ES-I3 (cell line): ENCODE measurements around the gene LMO7.

Source experiments
- H3K36me3 ChIP-seq: 2 replicates; pipeline ENCODE4 v1.6.1; 2013; ENCODE audit warnings: mild to moderate bottlenecking, low read length, control low read depth, moderate library complexity; ENCODE audit not compliant: insufficient read depth
- H3K4me1 ChIP-seq: 2 replicates; pipeline ENCODE4 v1.6.1; 2013; ENCODE audit warnings: mild to moderate bottlenecking, control low read depth, low read length; ENCODE audit not compliant: insufficient read depth
- H3K9ac ChIP-seq: 2 replicates; pipeline ENCODE4 v1.6.1; 2013; ENCODE audit warnings: low read depth, mild to moderate bottlenecking, low read length, moderate library complexity
- H3K9me3 ChIP-seq: 2 replicates; pipeline ENCODE4 v1.6.1; 2013; ENCODE audit warnings: mild to moderate bottlenecking, low read length, moderate library complexity; ENCODE audit not compliant: control insufficient read depth, insufficient read depth

The LMO7 gene

DNA sequence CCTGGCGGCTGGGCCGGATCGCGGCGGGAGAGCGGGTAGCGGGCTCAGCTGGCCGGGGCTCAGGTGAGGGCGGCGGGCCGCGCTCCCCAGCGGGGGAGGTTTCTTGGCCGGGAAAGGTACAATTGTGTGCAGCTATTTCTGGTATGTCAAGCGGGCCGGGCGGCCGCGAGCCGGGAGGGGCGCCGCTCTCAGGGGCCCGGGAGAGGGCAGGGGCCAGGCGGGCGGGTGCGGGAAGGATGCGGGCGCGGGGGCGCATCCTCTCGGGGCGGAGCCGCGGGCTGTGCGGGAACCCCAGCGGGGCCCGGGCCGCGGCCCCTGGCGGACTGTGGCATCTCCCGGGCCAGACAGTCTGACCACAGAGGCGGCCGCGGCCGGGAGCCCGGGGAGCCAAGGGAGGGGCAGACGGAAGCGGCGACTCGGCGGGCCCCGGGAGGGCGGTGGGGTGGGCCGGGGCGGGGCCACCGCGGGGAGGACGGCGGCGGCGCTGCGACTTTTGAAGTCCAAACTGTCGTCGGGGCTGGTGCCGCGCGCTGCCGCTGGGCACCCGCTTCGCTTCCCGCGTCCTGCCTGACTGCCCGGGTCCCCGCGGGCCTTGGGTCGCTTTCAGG lies at the start of gene LMO7:
TSS of gene LMO7 (plus strand) at position 503 of the 608 bp plus-strand sequence. CDS start 328 bp downstream, outside the sequence.
- Histone ChIP-seq H3K36me3 (no peaks in the 10 kb centered on the region), H3K9ac (peak within 1 kb of the TSS; percentile 62), H3K9me3 (no peaks in the 10 kb centered on the region), H3K4me1 (peaks cover 8% of the 10 kb centered on the region; the same call in 1 of the 2 replicates)

DNA sequence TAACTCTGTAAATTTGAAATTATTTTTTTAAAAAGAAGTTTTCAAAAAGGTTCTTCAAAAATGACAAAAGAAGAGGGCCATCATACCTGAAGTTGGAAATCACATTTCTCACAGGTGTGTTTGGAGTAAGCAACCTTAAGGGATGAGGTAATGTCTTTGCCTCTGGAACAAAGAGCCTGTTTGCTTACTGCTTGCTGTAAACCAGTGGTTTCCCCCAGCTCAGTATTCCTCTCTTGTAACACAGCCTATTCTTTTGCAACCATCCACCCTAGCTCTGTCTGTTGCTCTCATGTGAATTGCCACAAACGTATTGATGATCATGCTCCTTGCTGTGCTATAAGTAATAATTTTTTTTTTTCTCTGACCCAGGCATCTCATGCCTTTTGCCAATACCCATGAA lies 48.5 kb upstream of the LMO7 start:
- no peaks in the 10 kb centered on the region for H3K36me3 ChIP-seq
- H3K9me3 ChIP-seq, result no peaks in the 10 kb centered on the region
- no peak overlapping the region for H3K9ac ChIP-seq
- H3K4me1 ChIP-seq, result peaks cover 3% of the 10 kb centered on the region; the same call in 1 of the 2 replicates

DNA sequence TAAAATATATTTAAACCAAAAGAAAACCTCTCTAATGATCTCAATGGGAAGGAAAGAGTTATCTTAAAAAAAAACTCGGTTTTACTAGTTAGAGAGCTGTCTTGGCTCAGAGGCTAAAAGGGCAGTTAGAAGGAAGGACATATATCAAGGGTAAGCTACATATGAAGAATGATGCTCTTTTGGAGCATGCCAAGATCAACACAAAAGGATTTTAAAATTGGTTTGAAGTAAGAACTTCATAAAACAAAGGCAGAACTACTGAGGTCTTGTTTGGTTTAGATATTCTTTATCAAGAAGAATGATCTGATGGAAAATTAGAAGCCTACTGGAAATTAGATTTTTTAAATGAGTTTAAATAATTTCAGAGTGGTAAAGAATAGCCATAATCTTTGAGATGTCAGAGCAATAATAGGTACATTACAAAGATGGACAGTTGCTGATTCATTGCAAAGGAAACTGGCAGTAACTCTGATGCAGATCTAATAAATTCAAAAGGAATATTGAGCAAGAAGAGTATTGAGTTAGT lies 39.4 kb upstream of the LMO7 start:
- Histone ChIP-seq H3K9me3 (no peaks in the 10 kb centered on the region), H3K36me3 (no peaks in the 10 kb centered on the region), H3K4me1 (no peaks in the 10 kb centered on the region; the same call in 1 of the 2 replicates), H3K9ac (no peak overlapping the region)

DNA sequence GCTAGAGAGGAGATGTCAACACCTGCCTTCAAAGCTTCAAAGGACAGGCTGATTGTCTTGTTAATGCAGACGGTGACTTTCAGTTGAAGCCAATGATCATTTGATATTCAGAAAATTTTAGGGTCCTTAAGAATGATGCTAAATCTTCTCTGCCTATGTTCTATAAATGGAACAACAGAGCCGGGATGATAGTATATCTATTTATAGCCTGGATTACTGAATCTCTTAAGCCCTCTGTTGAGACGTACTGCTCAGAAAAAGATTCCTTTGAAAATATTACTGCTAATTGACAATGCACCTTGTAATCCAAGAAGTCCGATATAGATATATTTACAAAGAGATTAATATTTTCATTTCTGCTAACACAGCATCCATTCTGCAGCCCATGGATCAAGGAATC lies 35.8 kb upstream of the LMO7 start:
- Histone ChIP-seq H3K9ac (no peak overlapping the region), H3K36me3 (no peaks in the 10 kb centered on the region), H3K9me3 (no peaks in the 10 kb centered on the region), H3K4me1 (no peaks in the 10 kb centered on the region)

DNA sequence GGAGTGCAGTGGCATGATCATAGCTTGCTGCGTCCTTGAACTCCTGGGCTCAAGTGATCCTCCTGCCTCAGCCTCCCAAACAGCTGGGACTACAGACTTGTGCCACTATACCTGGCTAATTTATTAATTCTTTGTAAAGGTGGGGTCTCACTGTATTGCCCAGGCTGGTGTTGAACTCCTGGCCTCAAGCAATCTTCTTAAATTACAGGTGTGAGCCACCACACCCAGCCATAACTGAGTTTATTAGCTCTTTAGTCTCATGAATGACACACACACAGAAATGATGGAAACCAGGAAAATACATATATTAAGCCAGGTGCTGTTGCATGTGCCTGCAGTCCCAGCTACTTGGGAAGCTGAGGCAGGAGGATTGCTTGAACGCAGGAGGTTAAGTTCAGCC lies 33.1 kb upstream of the LMO7 start:
- H3K4me1 ChIP-seq, result peaks cover 9% of the 10 kb centered on the region; the same call in 1 of the 2 replicates
- H3K36me3 ChIP-seq, result no peaks in the 10 kb centered on the region
- no peak overlapping the region for H3K9ac ChIP-seq
- H3K9me3 ChIP-seq, result no peaks in the 10 kb centered on the region

DNA sequence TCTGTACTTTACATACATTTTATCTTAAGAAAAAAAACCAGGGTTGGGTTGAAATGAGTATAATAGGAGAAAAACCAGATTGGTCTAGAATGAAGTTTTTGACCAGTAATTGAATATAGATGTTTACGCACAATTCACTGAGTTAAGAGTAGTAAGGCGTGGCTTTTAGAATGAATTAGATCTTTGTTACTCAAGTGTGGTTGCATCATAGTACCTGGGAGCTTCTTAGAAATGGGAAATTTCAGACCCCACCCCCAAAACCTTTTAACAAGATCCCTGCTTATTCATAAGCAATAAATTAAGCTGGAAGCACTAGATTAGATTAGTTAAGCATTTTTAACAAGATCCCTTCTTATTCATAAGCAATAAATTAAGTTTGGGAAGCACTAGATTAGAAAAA lies 28.7 kb upstream of the LMO7 start:
- Histone ChIP-seq H3K9ac (no peak overlapping the region), H3K4me1 (peaks cover 9% of the 10 kb centered on the region; the same call in 1 of the 2 replicates), H3K9me3 (no peaks in the 10 kb centered on the region), H3K36me3 (no peaks in the 10 kb centered on the region)

DNA sequence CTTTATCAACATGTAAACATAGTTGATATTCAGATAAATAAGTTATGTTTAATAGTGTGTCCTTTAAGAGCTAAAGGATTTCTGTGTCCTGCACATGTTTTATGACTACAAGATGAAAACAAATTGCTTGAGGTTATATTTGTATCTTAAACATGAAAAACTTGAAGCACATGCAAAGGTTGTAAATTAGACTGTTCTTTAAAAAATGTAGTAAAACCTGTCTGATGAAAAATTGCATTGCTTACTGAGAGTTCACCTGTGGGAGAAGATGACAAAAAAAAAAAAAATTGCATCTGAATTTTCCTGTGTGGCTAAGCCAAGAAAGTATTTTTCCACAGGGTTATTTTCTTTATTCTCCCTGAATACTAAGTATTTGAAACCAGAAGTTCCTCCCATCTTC lies 25.7 kb upstream of the LMO7 start:
- no peaks in the 10 kb centered on the region for H3K36me3 ChIP-seq
- no peak overlapping the region for H3K9ac ChIP-seq
- no peaks in the 10 kb centered on the region for H3K9me3 ChIP-seq
- peaks cover 9% of the 10 kb centered on the region; the same call in 1 of the 2 replicates for H3K4me1 ChIP-seq

DNA sequence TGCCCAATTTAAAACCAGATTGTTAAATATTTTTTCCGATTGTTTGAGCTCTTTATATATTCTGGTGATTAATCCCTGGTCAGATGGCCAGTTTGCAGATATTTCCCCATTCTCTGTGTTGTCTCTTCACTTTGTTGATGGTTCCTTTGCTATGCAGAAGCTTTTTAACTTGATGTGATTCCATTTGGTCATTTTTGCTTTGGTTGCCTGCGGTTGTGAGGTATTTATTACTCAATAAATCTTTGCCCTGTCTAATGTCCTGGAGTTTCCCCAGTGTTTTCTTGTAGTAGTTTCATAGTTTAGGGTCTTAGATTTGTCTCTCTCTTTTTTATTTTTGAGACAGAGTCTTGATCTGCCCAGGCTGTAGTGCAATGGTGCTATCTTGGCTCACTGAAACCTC lies 23.8 kb upstream of the LMO7 start:
- Histone ChIP-seq H3K4me1 (peaks cover 5% of the 10 kb centered on the region; the same call in 1 of the 2 replicates), H3K9me3 (no peaks in the 10 kb centered on the region), H3K9ac (no peak overlapping the region), H3K36me3 (no peaks in the 10 kb centered on the region)

DNA sequence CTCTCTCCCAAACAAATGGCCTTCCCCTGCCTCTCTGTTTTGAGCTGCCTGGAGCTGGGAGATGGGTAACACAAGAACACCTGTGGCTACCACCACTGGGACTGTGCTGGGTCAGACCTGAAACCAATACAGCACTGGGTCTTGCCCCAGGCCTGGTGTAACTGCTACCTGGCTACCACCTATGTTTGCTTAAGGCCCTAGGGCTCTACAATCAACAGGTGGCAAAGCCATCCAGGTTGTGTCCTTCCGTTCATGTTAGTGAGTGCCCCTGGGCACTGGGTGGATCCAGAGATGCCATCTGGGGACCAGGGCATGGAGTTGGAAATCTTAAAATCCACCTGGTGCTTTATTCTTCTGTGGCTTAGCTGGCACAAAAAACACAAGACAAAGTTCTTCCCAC lies 18.9 kb upstream of the LMO7 start:
- Histone ChIP-seq H3K9ac (no peak overlapping the region), H3K9me3 (no peaks in the 10 kb centered on the region), H3K36me3 (no peaks in the 10 kb centered on the region)

DNA sequence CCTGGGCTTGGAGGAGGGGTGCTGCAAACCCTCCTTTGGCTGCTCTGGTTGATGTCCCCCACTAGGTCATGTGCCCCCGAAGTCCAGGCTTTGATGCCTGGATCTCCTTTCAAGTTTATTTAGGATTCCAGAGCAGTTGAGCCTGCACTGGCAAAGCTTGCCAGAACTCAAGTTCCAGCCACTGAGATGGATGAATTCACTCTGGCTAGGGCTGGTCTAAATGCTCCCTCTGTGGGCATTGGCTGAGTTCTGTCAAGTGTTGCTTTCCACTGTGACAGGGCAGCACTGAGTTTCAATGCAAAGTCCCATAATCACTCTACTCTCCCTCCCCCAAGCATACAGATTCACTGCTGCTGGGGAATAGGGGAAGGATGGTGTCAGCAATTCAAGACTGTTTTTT lies 17.8 kb upstream of the LMO7 start:
- Histone ChIP-seq H3K9ac (no peak overlapping the region), H3K36me3 (no peaks in the 10 kb centered on the region), H3K4me1 (no peaks in the 10 kb centered on the region), H3K9me3 (no peaks in the 10 kb centered on the region)

More for the DNA sequence above, 18.9 kb upstream of the LMO7 start:
- no peaks in the 10 kb centered on the region for H3K4me1 ChIP-seq

DNA sequence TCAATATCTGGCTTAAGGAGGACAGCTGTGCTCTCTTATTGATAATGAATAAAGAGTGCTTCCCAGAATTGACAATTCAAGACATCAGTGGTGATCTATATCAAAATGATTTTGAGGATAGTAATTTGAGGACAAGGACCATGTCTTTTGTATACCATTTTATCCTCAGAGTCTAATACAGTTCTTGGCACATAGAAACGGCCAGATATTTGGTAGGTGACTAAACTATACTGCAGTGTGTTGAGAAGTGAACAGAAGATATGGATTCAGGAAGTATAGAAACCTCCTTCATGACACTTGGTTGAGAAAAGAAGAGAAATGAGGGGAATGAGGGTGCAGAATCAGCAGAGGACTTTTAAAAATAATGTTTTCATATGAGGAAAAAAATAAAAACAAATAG lies 16.1 kb upstream of the LMO7 start:
- H3K9ac ChIP-seq, result no peak overlapping the region
- no peaks in the 10 kb centered on the region for H3K36me3 ChIP-seq
- H3K9me3 ChIP-seq, result no peaks in the 10 kb centered on the region
- H3K4me1 ChIP-seq, result no peaks in the 10 kb centered on the region

DNA sequence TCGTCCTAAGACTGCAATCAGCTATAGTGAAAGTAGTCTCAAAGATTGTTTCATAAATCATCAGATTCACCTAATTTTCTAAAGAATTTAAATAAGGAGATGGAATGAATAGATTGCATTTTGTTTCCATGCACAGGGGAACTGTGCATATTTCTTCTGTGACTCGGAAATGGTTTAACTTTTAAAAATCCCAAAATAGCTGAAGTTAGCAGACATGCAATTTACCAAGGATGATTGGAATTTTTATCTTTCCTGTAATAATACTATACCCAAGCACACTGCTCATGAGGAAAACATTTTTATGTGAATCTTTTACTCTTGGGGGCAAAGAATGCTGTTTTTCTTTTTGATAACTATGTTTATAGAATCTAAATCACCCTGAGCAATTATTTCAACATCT lies 15.0 kb upstream of the LMO7 start:
- H3K9ac ChIP-seq, result no peak overlapping the region
- H3K4me1 ChIP-seq, result no peaks in the 10 kb centered on the region
- H3K9me3 ChIP-seq, result no peaks in the 10 kb centered on the region
- H3K36me3 ChIP-seq, result no peaks in the 10 kb centered on the region

DNA sequence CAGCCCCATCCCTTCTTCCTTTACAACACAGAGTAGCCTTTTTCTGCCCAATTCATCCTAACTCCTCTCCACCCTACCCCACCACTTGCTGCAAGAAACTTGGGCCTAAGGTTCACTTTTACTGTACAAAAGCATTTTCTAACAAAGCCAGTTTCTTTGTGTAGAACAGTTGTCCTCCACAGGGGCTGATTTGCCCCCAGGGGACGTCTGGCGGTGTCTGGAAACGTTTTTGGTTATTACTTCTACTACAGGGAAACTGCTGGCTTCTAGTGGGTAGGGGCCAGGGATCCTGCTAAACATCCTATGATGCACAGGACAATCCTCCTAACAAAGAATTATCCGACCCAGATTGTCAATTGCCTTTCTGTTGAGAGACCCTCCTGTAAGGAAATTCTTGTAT lies 7.3 kb upstream of the LMO7 start:
- Histone ChIP-seq H3K9ac (no peak overlapping the region), H3K4me1 (no peaks in the 10 kb centered on the region)

DNA sequence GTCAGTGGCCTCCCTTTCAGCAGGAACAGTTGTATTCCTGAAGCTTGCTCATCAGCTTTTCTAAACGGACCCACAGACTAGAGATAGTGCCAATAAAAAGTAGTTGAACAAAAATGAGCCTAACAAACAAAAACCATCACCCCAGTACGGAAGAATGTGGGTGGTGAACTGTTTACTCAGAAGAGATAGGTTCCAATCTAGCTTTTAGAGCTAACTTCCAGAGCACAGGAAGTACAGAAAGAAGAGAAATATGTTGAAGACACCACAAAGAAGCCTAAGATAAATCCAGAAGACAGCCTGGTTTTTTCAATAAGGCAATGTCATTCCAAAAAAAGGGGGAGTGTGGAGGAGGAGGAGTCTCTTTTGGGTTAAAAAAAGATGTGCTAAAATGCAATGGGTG lies 2.8 kb upstream of the LMO7 start:
- Histone ChIP-seq H3K9me3 (no peaks in the 10 kb centered on the region), H3K9ac (no peak overlapping the region), H3K36me3 (no peaks in the 10 kb centered on the region), H3K4me1 (no peaks in the 10 kb centered on the region)

More for the DNA sequence above, 7.3 kb upstream of the LMO7 start:
- Histone ChIP-seq H3K9me3 (no peaks in the 10 kb centered on the region), H3K36me3 (no peaks in the 10 kb centered on the region)

DNA sequence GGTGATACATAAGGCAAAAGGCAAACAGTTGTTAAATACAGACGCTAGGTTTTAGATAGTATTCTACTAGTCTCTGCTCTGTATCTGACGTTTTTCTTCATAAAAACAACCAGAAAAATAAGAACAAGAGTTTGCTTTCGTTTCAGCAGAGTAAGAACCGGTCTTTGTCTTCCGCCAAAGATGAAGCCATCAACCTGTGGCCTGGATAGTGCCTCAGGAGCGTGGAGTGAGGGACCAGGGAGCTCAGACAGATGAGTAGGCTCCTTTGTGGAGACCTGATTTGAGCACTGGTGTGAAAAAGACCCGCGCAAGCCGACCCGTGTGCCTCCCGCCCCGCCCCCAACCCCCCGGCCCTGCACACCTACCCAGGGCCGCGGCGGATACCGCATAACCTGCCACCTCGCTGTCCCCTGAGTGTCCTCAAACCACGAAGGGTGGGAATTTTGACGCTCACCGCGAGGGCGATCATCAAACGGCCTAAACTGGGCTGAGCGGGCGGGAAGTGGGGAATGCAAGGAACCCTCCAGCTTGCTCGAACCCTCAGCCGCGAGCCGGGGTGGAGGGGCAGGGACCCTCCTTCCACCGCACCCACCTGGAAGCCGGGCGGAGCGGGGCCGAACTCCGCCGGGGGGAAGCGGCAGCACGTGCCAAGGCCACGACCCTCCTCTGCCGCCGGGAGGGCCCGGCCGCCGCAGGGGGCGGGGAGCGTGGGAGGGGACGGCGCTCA lies 866 bp upstream of the LMO7 start:
- H3K4me1 ChIP-seq, result peaks cover 1% of the 10 kb centered on the region; the same call in 1 of the 2 replicates
- H3K9me3 ChIP-seq, result no peaks in the 10 kb centered on the region
- no peaks in the 10 kb centered on the region for H3K36me3 ChIP-seq
- peak overlapping the region; percentile 62 for H3K9ac ChIP-seq
